GM12872 (cell line): Measurements from ENCODE around the gene ADIRF.

Experiments used
- TF ChIP-seq, protein P1 (sequence below): IDR thresholded peaks from 3 replicates; pipeline ENCODE4 v1.5.1; 2011; ENCODE audit warnings: low read depth, mild to moderate bottlenecking, low read length, moderate library complexity; ENCODE audit not compliant: insufficient read depth

The ADIRF gene

DNA sequence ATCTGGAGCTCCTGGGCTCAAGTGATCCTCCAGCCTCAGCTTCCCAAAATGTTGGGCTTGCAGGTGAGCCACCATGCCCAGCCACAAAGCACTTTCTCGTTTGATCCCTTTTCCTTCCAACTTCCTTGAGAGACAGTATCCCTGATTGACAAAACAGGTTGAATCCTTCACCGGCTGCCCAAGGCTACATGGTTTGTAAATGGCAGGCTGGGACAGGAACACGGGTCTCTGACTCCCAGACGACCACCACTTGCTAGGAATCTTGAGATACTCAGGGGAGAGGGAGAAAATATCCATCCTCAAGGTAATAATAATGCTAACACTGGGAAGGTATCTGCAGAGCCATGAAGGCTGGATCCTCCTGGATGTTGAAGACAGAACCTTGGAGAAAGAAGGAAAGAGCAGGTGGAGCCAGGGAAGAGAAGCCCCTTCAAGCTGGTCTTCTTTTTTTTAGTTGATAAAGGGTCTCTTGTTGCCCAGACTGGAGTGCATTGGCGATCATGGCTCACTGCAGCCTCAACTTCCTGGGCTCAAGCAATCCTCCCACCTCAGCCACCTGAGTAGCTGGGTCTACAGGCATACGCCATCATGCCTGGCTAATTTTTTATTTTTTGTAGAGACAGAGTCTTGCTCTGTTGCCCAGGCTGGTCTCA lies 30.7 kb upstream of the ADIRF start:
- TF ChIP-seq, protein P1, sequence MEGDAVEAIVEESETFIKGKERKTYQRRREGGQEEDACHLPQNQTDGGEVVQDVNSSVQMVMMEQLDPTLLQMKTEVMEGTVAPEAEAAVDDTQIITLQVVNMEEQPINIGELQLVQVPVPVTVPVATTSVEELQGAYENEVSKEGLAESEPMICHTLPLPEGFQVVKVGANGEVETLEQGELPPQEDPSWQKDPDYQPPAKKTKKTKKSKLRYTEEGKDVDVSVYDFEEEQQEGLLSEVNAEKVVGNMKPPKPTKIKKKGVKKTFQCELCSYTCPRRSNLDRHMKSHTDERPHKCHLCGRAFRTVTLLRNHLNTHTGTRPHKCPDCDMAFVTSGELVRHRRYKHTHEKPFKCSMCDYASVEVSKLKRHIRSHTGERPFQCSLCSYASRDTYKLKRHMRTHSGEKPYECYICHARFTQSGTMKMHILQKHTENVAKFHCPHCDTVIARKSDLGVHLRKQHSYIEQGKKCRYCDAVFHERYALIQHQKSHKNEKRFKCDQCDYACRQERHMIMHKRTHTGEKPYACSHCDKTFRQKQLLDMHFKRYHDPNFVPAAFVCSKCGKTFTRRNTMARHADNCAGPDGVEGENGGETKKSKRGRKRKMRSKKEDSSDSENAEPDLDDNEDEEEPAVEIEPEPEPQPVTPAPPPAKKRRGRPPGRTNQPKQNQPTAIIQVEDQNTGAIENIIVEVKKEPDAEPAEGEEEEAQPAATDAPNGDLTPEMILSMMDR, result no peak

DNA sequence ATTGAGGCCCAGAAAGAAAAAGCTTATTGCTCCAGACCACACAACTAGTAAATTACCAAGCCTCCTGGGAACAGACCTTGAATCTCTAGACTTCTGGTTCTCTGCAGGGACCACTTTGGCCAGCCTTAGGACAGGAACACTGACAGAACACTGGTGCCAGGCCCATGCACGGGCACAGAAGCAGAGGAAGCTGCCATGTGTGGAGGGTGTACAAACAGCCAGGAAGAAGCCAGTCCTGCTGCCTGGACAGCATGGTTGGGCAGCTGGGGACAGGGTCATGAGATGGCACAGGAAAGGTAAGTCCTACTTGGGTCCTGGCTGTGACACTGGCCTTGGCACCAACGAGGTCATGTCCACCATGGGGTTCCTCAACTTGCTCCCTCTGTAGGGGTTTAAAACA lies 30.0 kb upstream of the ADIRF start:
- TF ChIP-seq, protein P1, result no peak

DNA sequence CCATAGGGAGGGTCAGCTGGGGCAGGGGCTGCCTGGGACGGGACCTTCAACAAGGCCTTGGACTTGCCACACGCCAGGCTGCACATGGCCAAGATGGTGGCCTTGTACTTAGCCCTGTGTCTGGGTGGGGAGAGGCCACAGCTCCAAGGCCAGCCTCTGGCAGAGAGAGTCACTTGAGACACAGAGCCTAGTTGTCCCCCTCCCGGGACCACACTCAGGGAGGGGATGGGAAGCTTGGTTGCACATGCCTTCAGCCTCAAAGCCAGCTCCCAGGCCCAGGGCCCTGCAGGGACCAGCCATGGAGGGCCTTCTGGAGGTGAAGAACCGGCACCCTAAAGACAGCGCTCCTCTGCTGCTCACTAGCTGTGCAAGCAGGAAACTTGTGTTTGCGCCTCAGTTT lies 27.6 kb upstream of the ADIRF start:
- TF ChIP-seq, protein P1, result no peak

DNA sequence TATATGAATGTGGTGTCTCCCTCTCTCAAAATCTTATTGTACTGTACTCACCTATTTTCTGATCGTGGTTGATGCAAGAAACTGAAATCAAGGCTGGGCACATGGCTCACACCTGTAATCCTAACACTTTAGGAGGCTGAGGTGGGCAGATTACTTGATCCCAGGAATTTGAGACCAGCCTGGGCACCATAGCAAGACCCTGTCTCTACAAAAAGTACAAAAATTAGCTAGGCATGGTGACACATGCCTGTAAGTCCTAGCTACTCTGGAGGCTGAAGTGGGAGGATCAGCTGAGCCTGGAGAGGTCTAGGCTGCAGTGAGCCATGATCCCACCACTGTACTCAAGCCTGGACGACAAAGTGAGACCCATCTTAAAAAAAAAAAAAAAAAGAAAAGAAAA lies 26.9 kb upstream of the ADIRF start:
- TF ChIP-seq, protein P1, result no peak

DNA sequence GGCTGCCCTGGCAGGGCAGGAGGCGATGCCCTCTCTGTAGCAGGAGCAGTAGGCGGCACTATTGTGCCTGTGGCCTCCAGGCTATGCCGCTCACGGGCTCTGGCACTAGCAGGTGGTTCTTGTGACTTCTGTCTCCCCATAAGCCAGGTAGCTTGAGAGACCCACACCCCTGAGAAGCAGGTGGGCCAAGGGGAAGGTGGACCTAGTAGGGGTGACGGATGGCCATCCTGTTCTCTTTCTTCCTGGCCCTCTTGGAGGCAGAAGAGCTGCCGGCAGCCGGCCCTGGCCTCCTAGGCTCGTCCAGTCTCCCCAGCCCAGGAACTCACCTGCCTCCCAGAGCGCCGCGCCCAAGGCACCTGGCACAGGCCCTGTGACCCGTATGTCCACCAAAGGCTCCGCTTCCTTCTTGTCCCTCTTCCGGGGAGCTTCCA lies 26.3 kb upstream of the ADIRF start:
- TF ChIP-seq, protein P1, result no peak

DNA sequence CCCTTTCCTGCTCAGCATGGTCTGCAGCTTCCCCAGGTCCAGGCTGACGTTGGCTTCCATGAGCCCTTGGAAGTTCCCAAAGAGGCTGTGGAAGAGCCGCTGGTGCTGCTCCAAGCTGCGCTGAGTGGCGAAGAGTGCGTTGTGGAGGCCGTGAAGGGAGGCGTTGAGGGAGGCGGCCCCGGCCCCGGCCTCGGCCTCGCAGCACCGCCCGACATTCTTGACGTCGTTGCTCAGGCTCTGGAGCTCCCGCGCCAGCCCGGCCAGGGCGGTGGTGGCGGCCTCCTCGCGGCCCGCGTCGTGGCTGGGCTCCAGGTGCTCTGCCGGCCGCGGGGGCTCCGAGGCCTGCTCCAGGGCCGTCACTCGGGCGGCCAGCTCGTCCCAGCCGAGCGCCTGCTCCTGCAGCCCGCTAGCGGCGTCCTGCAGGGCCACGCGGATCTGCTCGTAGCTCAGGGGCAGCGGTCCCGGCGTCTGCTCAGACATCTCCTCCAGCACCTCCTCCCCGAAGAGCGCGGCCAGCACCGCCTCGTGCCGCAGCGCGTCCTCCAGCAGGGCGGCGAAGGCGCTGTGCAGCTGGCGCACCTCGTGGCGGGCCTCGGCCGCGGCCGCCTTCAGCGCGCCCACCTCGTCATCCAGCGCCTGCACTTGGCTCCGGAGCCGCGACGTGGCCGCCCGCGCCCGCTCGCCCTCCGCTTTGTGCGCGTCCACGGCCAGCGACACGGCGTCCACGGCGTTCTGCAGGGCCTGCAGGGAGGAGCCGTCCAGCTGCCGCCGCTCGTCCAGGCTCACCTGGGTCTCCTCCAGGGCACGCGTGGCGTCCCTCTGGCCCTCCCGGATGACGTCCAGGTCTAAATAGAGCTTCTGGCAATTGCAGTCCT lies 25.6 kb upstream of the ADIRF start:
- TF ChIP-seq, protein P1, result no peak

DNA sequence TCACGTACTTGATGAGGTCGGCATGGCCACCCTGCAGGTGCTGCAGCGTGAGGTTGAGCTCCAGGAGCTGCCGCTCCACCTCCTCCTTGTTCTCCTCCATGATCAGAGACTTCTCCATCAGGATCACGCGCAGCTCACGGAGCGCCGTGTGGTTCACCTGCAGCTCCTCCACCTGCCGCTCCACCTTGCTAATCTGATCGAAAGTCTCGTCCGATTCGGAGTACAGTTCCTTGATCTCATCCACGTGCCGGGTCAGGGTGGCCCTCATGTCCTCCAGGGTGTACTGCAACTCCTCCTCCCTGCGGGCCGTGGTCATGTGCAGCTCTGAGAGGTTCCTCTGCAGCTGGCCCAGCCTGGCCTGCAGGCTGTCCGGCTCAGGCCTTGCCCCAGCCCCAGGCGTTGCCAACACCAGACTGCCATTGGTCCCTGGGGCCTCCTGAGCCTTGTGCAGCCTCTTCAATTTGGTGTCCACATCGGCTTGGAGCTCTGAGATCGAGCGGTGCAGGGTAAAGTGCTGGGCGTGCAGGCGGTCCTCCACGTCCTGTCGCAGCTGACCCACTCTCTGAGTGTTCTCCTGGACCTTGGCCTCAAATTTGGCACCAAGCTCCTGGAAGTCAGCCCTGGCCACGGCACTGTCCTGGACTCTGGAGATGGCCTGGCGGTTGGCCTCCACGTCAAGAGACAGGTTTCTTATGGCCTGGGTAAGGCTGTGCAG lies 24.8 kb upstream of the ADIRF start:
- TF ChIP-seq, protein P1, result no peak
